Stomach (tissue), 4 donors: ENCODE measurements around the gene TMEM191C.
"Not testable (repeated sequence)": the region's sequence is repeated elsewhere in the genome, so short reads cannot be mapped to it uniquely, and the experiment has no call there.

Experiments used
- CTCF ChIP-seq, 7 experiments: fragments of 450-650 bp in 4 of 7; fragments of 200-600 bp in 3 of 7; sonication (generic) in 3 of 7; IDR thresholded peaks; one replicate each; pipeline ENCODE4 v1.5.1; 2016 to 2019; ENCODE audit warnings: antibody characterized with exemption in 7 of 7, control low read depth in 2 of 7, mild to moderate bottlenecking in 1 of 7
- POLR2A ChIP-seq, 4 donors: fragments of 450-650 bp; IDR thresholded peaks; one replicate each; pipeline ENCODE4 v1.6.1; 2016; ENCODE audit warnings: antibody characterized with exemption in 4 of 4, control low read depth in 2 of 4, mild to moderate bottlenecking in 1 of 4, moderate library complexity in 1 of 4

GRCh38 chr22:21438013-21438412 is 29.2 kb upstream of the TMEM191C start:
- not testable (repeated sequence) for TF ChIP-seq CTCF, POLR2A (IDR thresholded peaks at IDR 0.05)
